Thoracic aorta (tissue), 2 donors: Measurements from ENCODE around the gene RRM1. TPM values are rescaled to one million over a fixed set of nuclear protein-coding genes. Genes with fewer than 3 reads are reported as not detected.

Experiments
- ATAC-seq: fragments of 150-250 bp; one replicate; pipeline ENCODE4 v1.8.0; 2017; ENCODE audit warnings: low read depth; ENCODE audit not compliant: insufficient number of reproducible peaks, low FRiP score
- DNase-seq: peaks from one replicate; pipeline ENCODE4 v3.0.0-alpha.2; 2020; ENCODE audit warnings: low spot score
- H3K27ac ChIP-seq, 2 donors: fragments of 200-600 bp; sonication (generic); 1 replicate in 1 of 2; 2 replicates in 1 of 2; pipeline ENCODE4 v1.5.1; 2016; ENCODE audit warnings: mild to moderate bottlenecking in 2 of 2, moderate library complexity in 2 of 2
- H3K27me3 ChIP-seq: fragments of 200-600 bp; sonication (generic); replicated peaks from 2 replicates; pipeline ENCODE4 v1.6.0; 2016; ENCODE audit warnings: mild to moderate bottlenecking; ENCODE audit not compliant: insufficient read depth
- H3K36me3 ChIP-seq: fragments of 200-600 bp; sonication (generic); one replicate; pipeline ENCODE4 v1.5.1; 2016
- H3K4me1 ChIP-seq, 2 donors: fragments of 200-600 bp; sonication (generic); 1 replicate in 1 of 2; 2 replicates in 1 of 2; pipeline versions ENCODE4 v1.5.1 to v1.6.0; 2016; ENCODE audit warnings: low read depth in 2 of 2, mild to moderate bottlenecking in 1 of 2; ENCODE audit not compliant: control insufficient read depth in 1 of 2
- H3K4me3 ChIP-seq: fragments of 200-600 bp; sonication (generic); 2 replicates; pipeline ENCODE4 v1.5.1; 2016; ENCODE audit warnings: mild to moderate bottlenecking
- H3K9me3 ChIP-seq: fragments of 200-600 bp; sonication (generic); 2 replicates; pipeline ENCODE4 v1.5.1; 2016
- total RNA-seq, 2 donors: library from RNA; depleted of rRNA; stranded (reverse); fragments of >200 nt; gene quantifications; one replicate each; pipeline versions ENCODE4 v1.1.0 to v1.2.3, GENCODE V29; 2016
- TF ChIP-seq, protein P1 (sequence below): fragments of 200-600 bp; sonication (generic); IDR thresholded peaks from one replicate; pipeline ENCODE4 v1.5.1; 2019; ENCODE audit warnings: antibody characterized with exemption

The RRM1 gene
- total RNA-seq, 2 donors from 2014 or later = 43.3 to 55.1 TPM

DNA sequence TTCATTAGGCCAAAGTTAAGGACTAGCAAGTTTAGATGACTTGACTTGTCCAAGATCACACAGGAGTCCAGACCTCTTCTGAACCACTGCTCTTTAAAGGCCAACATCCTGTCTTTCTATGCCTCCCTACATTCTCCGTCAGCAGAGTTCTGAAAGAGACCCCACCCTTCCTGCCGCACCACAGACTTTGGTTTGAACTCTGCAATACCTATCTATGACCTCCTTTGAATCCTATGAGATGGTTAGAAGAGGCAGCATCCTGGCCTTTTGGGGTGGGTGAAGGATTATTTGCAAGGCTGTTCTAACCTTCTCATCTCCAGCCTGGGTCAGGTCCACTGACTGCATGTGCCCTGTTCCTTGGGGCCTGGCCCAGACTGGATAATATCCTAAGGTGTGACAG, 4.3 kb upstream of the RRM1 start:
- ATAC-seq (no peak), DNase-seq (no peak)
- TF ChIP-seq, protein P1, sequence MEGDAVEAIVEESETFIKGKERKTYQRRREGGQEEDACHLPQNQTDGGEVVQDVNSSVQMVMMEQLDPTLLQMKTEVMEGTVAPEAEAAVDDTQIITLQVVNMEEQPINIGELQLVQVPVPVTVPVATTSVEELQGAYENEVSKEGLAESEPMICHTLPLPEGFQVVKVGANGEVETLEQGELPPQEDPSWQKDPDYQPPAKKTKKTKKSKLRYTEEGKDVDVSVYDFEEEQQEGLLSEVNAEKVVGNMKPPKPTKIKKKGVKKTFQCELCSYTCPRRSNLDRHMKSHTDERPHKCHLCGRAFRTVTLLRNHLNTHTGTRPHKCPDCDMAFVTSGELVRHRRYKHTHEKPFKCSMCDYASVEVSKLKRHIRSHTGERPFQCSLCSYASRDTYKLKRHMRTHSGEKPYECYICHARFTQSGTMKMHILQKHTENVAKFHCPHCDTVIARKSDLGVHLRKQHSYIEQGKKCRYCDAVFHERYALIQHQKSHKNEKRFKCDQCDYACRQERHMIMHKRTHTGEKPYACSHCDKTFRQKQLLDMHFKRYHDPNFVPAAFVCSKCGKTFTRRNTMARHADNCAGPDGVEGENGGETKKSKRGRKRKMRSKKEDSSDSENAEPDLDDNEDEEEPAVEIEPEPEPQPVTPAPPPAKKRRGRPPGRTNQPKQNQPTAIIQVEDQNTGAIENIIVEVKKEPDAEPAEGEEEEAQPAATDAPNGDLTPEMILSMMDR = no peak
- H3K4me1 ChIP-seq = peaks cover 0 to 7% of the 10 kb centered on the region in 2 donors
- H3K4me3 ChIP-seq = no peak overlapping the region
- H3K36me3 ChIP-seq = peaks cover 36% of the 10 kb centered on the region
- H3K9me3 ChIP-seq = no peaks in the 10 kb centered on the region
- H3K27me3 ChIP-seq = no peaks in the 10 kb centered on the region
- H3K27ac ChIP-seq = no peak overlapping the region

DNA sequence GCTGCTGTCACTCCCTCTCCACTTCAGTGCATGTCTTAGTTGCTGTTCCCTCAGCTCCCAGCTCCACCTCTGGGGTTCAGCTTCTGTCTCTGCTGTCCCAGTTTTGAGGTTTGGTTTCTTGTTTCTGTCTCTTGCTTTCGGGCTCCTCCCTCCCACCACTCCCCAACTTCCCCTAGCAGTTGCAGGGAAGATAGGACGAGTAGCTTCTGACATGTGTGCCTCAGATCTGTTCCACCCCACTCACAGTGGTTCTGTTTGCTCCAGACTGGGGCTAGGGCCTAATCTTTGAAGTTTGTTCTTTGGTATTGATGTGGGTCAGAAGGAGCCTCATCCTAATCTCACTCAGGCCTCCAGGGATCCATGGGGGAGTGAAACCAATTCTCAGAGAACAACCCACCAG, 2.6 kb upstream of the RRM1 start:
- Histone ChIP-seq H3K4me3 (no peak overlapping the region), H3K27ac (no peak overlapping the region), H3K27me3 (no peaks in the 10 kb centered on the region), H3K9me3 (no peaks in the 10 kb centered on the region), H3K4me1 (peaks cover 3 to 15% of the 10 kb centered on the region in 2 donors), H3K36me3 (peaks cover 22% of the 10 kb centered on the region)
- TF ChIP-seq, protein P1 = no peak
- no peak for DNase-seq
- ATAC-seq = no peak

DNA sequence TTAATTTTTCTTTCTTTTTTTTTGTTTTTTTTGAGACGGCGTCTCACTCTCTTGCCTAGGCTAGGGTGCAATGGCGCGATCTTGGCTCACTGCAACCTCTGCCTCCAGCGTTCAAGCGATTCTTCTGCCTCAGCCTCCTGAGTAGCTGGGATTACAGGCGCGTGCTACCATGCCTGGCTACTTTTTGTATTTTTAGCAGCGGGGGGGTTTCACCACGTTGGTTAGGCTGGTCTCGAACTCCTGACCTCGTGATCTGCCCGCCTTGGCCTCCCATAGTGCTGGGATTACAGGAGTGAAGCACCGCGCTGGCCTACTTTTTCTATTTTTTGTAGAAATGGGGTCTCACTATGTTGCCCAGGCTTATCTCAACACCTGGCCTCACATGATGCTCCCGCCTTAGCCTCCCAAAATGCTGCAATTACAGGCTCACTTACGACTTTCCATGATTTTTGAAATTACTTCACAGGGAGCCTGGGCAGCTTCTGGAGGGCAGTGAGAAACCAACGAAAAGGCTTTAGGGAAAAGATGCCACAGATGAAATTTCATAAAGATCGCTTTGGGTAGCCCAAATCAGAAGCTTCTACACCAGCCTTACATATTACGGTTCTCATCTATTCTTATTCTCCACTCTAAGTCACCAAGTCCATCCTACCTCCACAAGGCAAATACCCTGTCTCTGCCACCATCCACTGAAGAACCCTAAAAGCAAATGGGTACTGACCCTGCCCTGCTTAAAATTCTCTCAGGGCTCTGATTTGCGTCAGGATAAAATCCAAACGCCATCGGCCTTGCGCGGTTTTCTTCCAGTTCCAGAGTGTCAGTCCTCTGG, 866 bp upstream of the RRM1 start:
- H3K4me1 ChIP-seq = peaks cover 3 to 15% of the 10 kb centered on the region in 2 donors
- no peak for DNase-seq
- H3K36me3 ChIP-seq = peaks cover 13% of the 10 kb centered on the region
- no peaks in the 10 kb centered on the region for H3K27me3 ChIP-seq
- peak overlapping the region; percentile 86 for H3K4me3 ChIP-seq
- TF ChIP-seq, protein P1 = no peak
- H3K27ac ChIP-seq = peak overlapping the region; percentile 91 to 95
- ATAC-seq = peak; percentile 19
- no peaks in the 10 kb centered on the region for H3K9me3 ChIP-seq

DNA sequence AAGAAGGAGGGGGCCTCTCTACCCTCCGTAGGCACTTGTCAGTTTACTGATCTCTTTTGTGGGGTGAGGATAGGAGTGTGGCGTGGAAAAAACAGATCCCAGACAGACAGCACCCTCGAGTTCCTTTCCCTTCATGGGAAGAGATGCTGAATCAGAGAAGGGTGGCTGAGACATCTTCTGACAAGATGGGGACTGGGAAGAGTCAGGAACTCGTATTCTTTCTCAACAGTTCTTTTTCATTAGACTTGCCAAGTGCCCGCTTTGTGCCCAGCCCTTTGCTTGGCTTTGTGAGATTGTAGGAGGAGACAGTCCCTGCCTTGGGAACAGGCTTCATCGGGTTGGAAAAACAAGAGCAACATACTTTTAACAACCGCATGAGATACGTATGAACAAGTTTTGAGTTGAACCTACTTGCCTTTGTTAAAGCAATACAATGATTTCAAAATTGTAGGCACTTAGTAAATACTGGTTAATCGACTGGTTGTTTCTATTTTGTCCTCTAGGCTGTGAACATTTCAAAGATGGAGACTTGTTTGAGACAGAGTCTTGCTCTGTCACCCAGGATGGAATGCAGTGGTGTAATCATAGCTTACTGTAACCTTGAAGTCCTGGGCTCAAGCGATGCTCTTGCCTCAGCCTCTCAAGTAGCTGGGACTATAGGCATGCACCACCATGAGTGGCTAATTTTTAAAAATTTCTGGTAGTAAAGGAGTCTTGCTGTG, 1.1 kb downstream of the RRM1 start:
- Histone ChIP-seq H3K36me3 (peaks cover 3% of the 10 kb centered on the region), H3K27me3 (no peaks in the 10 kb centered on the region), H3K4me3 (peak overlapping the region; percentile 86), H3K4me1 (peaks cover 3 to 15% of the 10 kb centered on the region in 2 donors), H3K27ac (peak overlapping the region; percentile 91 to 95), H3K9me3 (no peaks in the 10 kb centered on the region)
- ATAC-seq (no peak), DNase-seq (no peak)
- TF ChIP-seq, protein P1 = no peak

DNA sequence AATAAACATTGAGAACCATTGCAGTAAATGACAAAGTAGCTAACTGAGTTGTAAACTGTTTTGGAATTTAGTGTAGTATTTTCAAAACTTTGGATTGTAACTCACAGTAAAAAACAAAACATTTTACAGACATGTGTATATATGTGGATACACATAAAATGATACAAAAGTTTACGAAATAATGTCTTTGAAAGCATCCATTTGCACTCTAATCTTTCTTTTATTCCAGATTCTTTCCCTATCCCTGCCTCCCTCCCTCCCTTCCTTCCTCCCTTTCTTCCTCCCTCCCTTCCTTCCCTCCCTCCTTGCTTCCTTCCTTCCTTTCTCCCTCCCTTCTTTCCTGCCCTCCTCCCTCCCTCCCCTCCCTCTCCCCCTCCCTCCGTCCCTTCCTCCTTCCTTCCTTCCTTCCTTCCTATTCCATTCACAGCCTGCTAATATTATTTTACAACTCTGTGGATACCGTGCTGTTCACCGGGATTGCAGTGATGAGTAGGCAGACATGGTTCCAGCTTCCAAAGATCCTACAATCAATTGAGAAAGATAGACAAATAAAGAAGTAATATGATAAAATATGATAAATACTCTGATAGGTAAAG, 3.5 kb downstream of the RRM1 start:
- Histone ChIP-seq H3K4me1 (peaks cover 3 to 15% of the 10 kb centered on the region in 2 donors), H3K9me3 (no peaks in the 10 kb centered on the region), H3K27ac (no peak overlapping the region), H3K4me3 (no peak overlapping the region), H3K36me3 (peaks cover 8% of the 10 kb centered on the region), H3K27me3 (no peaks in the 10 kb centered on the region)
- TF ChIP-seq, protein P1 = no peak
- no peak for DNase-seq
- ATAC-seq = no peak
